HepG2 (cell line): ENCODE data around the gene EMILIN3. TPM values are rescaled to one million over a fixed set of nuclear protein-coding genes. Genes with fewer than 3 reads are reported as not detected.

Experiments used
- ATAC-seq: fragments of 200-7000 bp; cut with Tn5 transposase; 3 replicates; pipeline ENCODE4 v1.9.1; 2020; ENCODE audit warnings: mild to moderate bottlenecking, moderate library complexity
- BruUV-seq: library from RNA; stranded (reverse); fragments of 400-500 nt; replicated peaks from 2 replicates; lab custom pipeline; 2021; lab: Mats Ljungman, UMichigan
- CTCF ChIA-PET: fragments of 300-600 bp; formaldehyde crosslinking; extraction: SDS; loops from one replicate; lab custom pipeline; 2021; ENCODE audit warnings: low total read pairs, inconsistent platforms, low intra/inter-chr PET ratio; lab: Yijun Ruan, JAX
- POLR2A ChIA-PET: fragments of 350-600 bp; sonication (Branson Sonifier 250); formaldehyde crosslinking; loops from one replicate; lab custom pipeline; 2020; ENCODE audit warnings: antibody characterized with exemption, inconsistent platforms; lab: Yijun Ruan, JAX
- DNase-seq: peaks from one replicate; pipeline ENCODE4 v3.0.0-alpha.2; 2015; ENCODE audit warnings: low spot score
- FAIRE-seq: peaks from 3 replicates; lab custom pipeline; 2011; peaks lifted over from hg19 to GRCh38; lab: Jason Lieb, UNC
- H2AFZ ChIP-seq: one replicate; pipeline ENCODE4 v1.6.1; 2011; ENCODE audit warnings: low read length, inconsistent platforms
- H3K27ac ChIP-seq: fragments of 300-600 bp; 3 replicates; pipeline ENCODE4 v1.8.0; 2011; ENCODE audit warnings: mixed run types, mild to moderate bottlenecking, mixed read lengths, low read length, inconsistent platforms; ENCODE audit not compliant: insufficient read depth; ENCODE audit errors: extremely low read length
- H3K27me3 ChIP-seq, 2 experiments: fragments of 200-600 bp in 1 of 2; 2 replicates in 1 of 2; 3 replicates in 1 of 2; pipeline versions ENCODE4 v1.6.0 to v1.8.0; 2011; ENCODE audit warnings: low read length in 2 of 2, mild to moderate bottlenecking in 2 of 2, moderate library complexity in 2 of 2, inconsistent platforms in 1 of 2; ENCODE audit not compliant: insufficient read depth in 2 of 2, control insufficient read depth in 1 of 2
- H3K36me3 ChIP-seq, 2 experiments: fragments of 200-600 bp in 1 of 2; replicated peaks in 1 of 2; 2 replicates in 1 of 2; 3 replicates in 1 of 2; pipeline versions ENCODE4 v1.5.1 to v1.8.0; 2011; ENCODE audit warnings: low read length in 2 of 2, inconsistent platforms in 1 of 2; ENCODE audit not compliant: insufficient read depth in 2 of 2, control insufficient read depth in 1 of 2
- H3K4me1 ChIP-seq: 2 replicates; pipeline ENCODE4 v1.5.1; 2012; ENCODE audit warnings: low read length, inconsistent platforms; ENCODE audit not compliant: insufficient read depth
- H3K4me2 ChIP-seq: 2 replicates; pipeline ENCODE4 v1.6.0; 2011; ENCODE audit warnings: low read depth, low read length, inconsistent platforms
- H3K4me3 ChIP-seq, 3 experiments: fragments of 200-600 bp in 1 of 3; sonication (generic), shearing (Covaris generic) in 1 of 3; replicated peaks in 1 of 3; 2 replicates each; pipeline ENCODE4 v1.5.1; 2011 to 2016; ENCODE audit warnings: low read length in 3 of 3, inconsistent platforms in 2 of 3, low read depth in 2 of 3, mild to moderate bottlenecking in 2 of 3, control low read depth in 1 of 3, mixed read lengths in 1 of 3; ENCODE audit not compliant: insufficient read depth in 1 of 3
- H3K79me2 ChIP-seq: one replicate; pipeline ENCODE4 v1.6.1; 2011; ENCODE audit warnings: low read length, inconsistent platforms; ENCODE audit not compliant: insufficient read depth
- H3K9ac ChIP-seq: 2 replicates; pipeline ENCODE4 v1.6.0; 2011; ENCODE audit warnings: mild to moderate bottlenecking, low read depth, low read length, inconsistent platforms; ENCODE audit not compliant: insufficient read depth
- H3K9me3 ChIP-seq: 2 replicates; pipeline ENCODE4 v1.5.1; 2012; ENCODE audit warnings: mild to moderate bottlenecking, low read length
- H4K20me1 ChIP-seq: 2 replicates; pipeline ENCODE4 v1.6.0; 2011; ENCODE audit warnings: inconsistent platforms, mild to moderate bottlenecking, low read length, moderate library complexity; ENCODE audit not compliant: insufficient read depth
- CBFB ChIP-seq: sonication (generic); formaldehyde crosslinking; IDR thresholded peaks from 2 replicates; pipeline ENCODE4 v1.4.0; 2020; ENCODE audit warnings: missing genetic modification reagents
- CEBPG ChIP-seq: IDR thresholded peaks from 2 replicates; pipeline ENCODE4 v1.6.1; 2016
- E2F2 ChIP-seq: sonication (generic); formaldehyde crosslinking; IDR thresholded peaks from 2 replicates; pipeline ENCODE4 v1.4.0; 2020; ENCODE audit warnings: missing genetic modification reagents, borderline replicate concordance
- EZH2 ChIP-seq: conservative IDR thresholded peaks from 2 replicates; pipeline ENCODE4 v1.6.1; 2012; ENCODE audit warnings: mild to moderate bottlenecking, low read depth, low read length, moderate library complexity
- FOXK1 ChIP-seq: sonication (generic); formaldehyde crosslinking; IDR thresholded peaks from 2 replicates; pipeline ENCODE4 v1.4.0; 2020; ENCODE audit warnings: low read depth, missing genetic modification reagents, borderline replicate concordance
- FOXO1 ChIP-seq: sonication (generic); formaldehyde crosslinking; IDR thresholded peaks from 2 replicates; pipeline ENCODE4 v1.4.0; 2020; ENCODE audit warnings: missing genetic modification reagents
- KLF6 ChIP-seq: IDR thresholded peaks from 2 replicates; pipeline ENCODE4 v1.8.0; 2016; ENCODE audit warnings: missing biosample characterization, missing genetic modification reagents
- LCORL ChIP-seq, 2 experiments: fragments of 450-650 bp in 1 of 2; sonication (generic) in 1 of 2; formaldehyde crosslinking in 1 of 2; IDR thresholded peaks; 2 replicates each; pipeline versions ENCODE4 v1.5.0 to v1.6.1; 2017 to 2020; ENCODE audit warnings: antibody characterized with exemption in 1 of 2, missing genetic modification reagents in 1 of 2
- RFXAP ChIP-seq: sonication (generic); formaldehyde crosslinking; IDR thresholded peaks from 2 replicates; pipeline ENCODE4 v1.4.0; 2020; ENCODE audit warnings: missing genetic modification reagents, borderline replicate concordance
- SP4 ChIP-seq: sonication (generic); formaldehyde crosslinking; IDR thresholded peaks from 2 replicates; pipeline ENCODE4 v1.8.1; 2023; ENCODE audit warnings: mild to moderate bottlenecking, missing genetic modification reagents
- THYN1 ChIP-seq: sonication (generic); formaldehyde crosslinking; IDR thresholded peaks from 2 replicates; pipeline ENCODE4 v1.8.1; 2023; ENCODE audit warnings: low read depth, mild to moderate bottlenecking, moderate library complexity, missing genetic modification reagents, borderline replicate concordance
- ZNF564 ChIP-seq: sonication (generic); formaldehyde crosslinking; IDR thresholded peaks from 2 replicates; pipeline ENCODE4 v1.8.1; 2023; ENCODE audit warnings: mild to moderate bottlenecking, missing genetic modification reagents
- ZNF670 ChIP-seq: sonication (generic); formaldehyde crosslinking; IDR thresholded peaks from 2 replicates; pipeline ENCODE4 v1.8.0; 2022; ENCODE audit warnings: mild to moderate bottlenecking, missing genetic modification reagents, borderline replicate concordance
- ZNF766 ChIP-seq: sonication (generic); formaldehyde crosslinking; IDR thresholded peaks from 2 replicates; pipeline ENCODE4 v1.5.0; 2020; ENCODE audit warnings: missing genetic modification reagents, borderline replicate concordance
- ZSCAN20 ChIP-seq: sonication (generic); formaldehyde crosslinking; IDR thresholded peaks from 2 replicates; pipeline ENCODE4 v1.4.0; 2020; ENCODE audit warnings: missing genetic modification reagents, mild to moderate bottlenecking, borderline replicate concordance
- WGBS: methylation state at CpG from one replicate; pipeline ENCODE4 v1.1.6; 2017; ENCODE audit warnings: low lambda C conversion rate; 5-methylcytosine and 5-hydroxymethylcytosine counted together
- in situ Hi-C: cut with HindIII; loops from 2 replicates; pipeline ENCODE4 v1.10.0; 2017; ENCODE audit warnings: low pct_unique_long_range_greater_than_20kb; ENCODE audit not compliant: extremely low pct_ligation_motif_present
- intact Hi-C: fragments of 100-400 bp; cut with micrococcal nuclease; formaldehyde crosslinking; loops from one replicate; pipeline ENCODE4 v1.10.0; 2022; ENCODE audit not compliant: unreplicated experiment
- polyA plus RNA-seq, 8 experiments: library from polyadenylated mRNA; depleted of rRNA in 3 of 8; stranded (reverse) in 7 of 8; unstranded in 1 of 8; fragments of >200 nt; fragmentation: Illumina TruSeq in 4 of 8; extraction: Trizol in 4 of 8; gene quantifications; 2 replicates each; pipeline versions ENCODE4 v1.2.1 to v1.2.3, GENCODE V29; 2011 to 2016; ENCODE audit warnings: low read depth in 4 of 8, missing spikeins in 1 of 8, mixed read lengths in 1 of 8; ENCODE audit not compliant: insufficient read depth in 1 of 8
- total RNA-seq, 5 experiments: library from RNA; depleted of rRNA; stranded (reverse); fragments of >200 nt; fragmentation: Illumina TruSeq; extraction: Trizol; gene quantifications; 2 replicates each; pipeline ENCODE4 v1.2.3, GENCODE V29; 2016; ENCODE audit warnings: low read depth in 1 of 5
- TF ChIP-seq, protein P1 (sequence below): sonication (generic); formaldehyde crosslinking; IDR thresholded peaks from 2 replicates; pipeline ENCODE4 v1.4.0; 2020; ENCODE audit warnings: low read depth, mild to moderate bottlenecking, missing genetic modification reagents

Gene EMILIN3
- total and polyA plus RNA-seq, 2 of the 13 experiments (the other 11 are each of a cell fraction or from before 2014, with no cell fraction given), result 0.25 to 0.29 TPM

DNA sequence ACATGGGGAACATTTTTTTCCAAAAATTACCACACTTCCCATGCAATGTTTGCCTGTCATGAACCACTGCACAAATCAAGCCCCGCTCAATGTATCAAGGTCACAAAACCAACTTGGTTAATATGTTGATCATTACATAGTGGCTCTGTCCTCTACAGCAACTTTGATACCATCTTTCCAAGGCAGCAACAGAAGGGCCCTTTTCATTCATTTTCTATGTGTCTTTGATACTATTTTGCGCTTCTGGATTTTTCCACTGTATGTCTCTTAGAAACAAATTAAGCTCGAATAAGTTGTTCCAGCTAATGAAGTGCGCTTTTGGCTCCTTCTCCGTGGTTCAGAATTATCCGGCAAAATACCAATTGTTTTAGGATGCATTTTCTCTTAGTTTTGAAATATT, 50.6 kb downstream of the EMILIN3 start:
- peak; percentile 59 for FAIRE-seq
- in situ Hi-C loops, result no loop called here
- TSS peak; percentile 75 for BruUV-seq
- Histone ChIP-seq H3K9ac (peak overlapping the region; percentile 72; the same call in 1 of the 2 replicates), H3K9me3 (no peaks in the 10 kb centered on the region), H2AFZ (no peak overlapping the region), H4K20me1 (no peaks in the 10 kb centered on the region), H3K4me1 (peaks cover 36% of the 10 kb centered on the region), H3K27ac (peak overlapping the region; percentile 54)
- POLR2A ChIA-PET, result interaction anchor here (1.5 kb wide), 1 partner anchor 302 kb away, joined by 3 read pairs; the partner anchor contains the start of gene CHD6
- 59% methylated on average over 6 of the region's 6 CpGs for WGBS
- TF ChIP-seq CBFB (CRISPR knock-in tag), result no peak
- TF ChIP-seq ZNF564 (CRISPR knock-in tag), result 0 out of 2 replicates have a peak, but pooled peaks have one; percentile 25
- 0 out of 2 replicates have a peak, but pooled peaks have one; percentile 11 for TF ChIP-seq ZNF670
- no peak for TF ChIP-seq SP4 (CRISPR knock-in tag)
- TF ChIP-seq LCORL (IDR thresholded peaks at IDR 0.05), result 0 out of 2 replicates have a peak, but pooled peaks have one; percentile 20
- no peak for TF ChIP-seq LCORL (CRISPR knock-in tag; IDR thresholded peaks at IDR 0.05)
- TF ChIP-seq ZSCAN20 (CRISPR knock-in tag), result no peak; the same call in 1 of the 2 replicates
- 0 out of 2 replicates have a peak, but pooled peaks have one; percentile 60 for TF ChIP-seq THYN1
- TF ChIP-seq, all 625 proteins: peak for 4
- intact Hi-C loops, result loop anchor here (5.0 kb wide), 1 partner anchor 84 kb away; no protein-coding TSS in a partner anchor
- Histone ChIP-seq H3K79me2 (peaks cover 15% of the 10 kb centered on the region), H3K36me3 (no peaks in the 10 kb centered on the region), H3K27me3 (peaks cover 0 to 3% of the 10 kb centered on the region in 2 experiments; a peak in 1 of 5 replicates), H3K4me2 (peak overlapping the region; percentile 99), H3K4me3 (peak overlapping the region in 2 of 3 experiments; percentile 91 to 95; a peak in 3 of 6 replicates)
- CTCF ChIA-PET, result no interaction called here
- ATAC-seq, result no peak
- peak; percentile 46 for DNase-seq

DNA sequence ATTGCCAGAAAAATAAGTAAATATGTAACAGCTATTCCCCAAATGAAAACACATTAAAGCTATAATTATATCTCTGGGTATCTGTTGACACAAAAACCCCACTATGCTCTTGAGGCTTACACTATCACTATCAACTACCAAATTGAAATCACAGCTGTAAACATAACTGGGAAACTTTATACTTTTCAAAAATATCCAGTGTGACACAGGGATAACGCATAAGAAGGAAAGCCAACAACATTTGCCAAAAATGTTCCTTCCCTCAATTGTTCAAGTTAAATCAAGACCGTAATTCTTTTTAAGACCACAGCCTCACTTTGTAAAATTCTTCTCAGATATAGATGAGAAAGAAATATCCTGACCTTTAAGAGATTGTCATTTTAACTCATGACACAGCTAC, 52.2 kb downstream of the EMILIN3 start:
- Histone ChIP-seq H3K27ac (no peak overlapping the region), H4K20me1 (no peaks in the 10 kb centered on the region), H3K27me3 (peaks cover 0 to 3% of the 10 kb centered on the region in 2 experiments; a peak in 1 of 5 replicates), H3K4me1 (peaks cover 31% of the 10 kb centered on the region), H3K36me3 (no peaks in the 10 kb centered on the region), H3K4me3 (no peak overlapping the region), H3K9ac (no peak overlapping the region), H3K79me2 (peaks cover 16% of the 10 kb centered on the region), H2AFZ (no peak overlapping the region), H3K9me3 (no peaks in the 10 kb centered on the region), H3K4me2 (no peak overlapping the region)
- CTCF ChIA-PET, result no interaction called here
- in situ Hi-C loops, result no loop called here
- BruUV-seq, result no TSS peak
- POLR2A ChIA-PET, result no interaction called here
- intact Hi-C loops, result no loop called here
- FAIRE-seq (no peak), ATAC-seq (no peak), DNase-seq (no peak)
- WGBS, result 96% methylated on average over 2 of the region's 2 CpGs
- TF ChIP-seq FOXO1 (no peak), EZH2 (no peak), ZNF766 (CRISPR knock-in tag) (no peak), E2F2 (CRISPR knock-in tag) (no peak), KLF6 (CRISPR knock-in tag) (no peak), CEBPG (CRISPR knock-in tag) (no peak), RFXAP (no peak), FOXK1 (no peak)
- TF ChIP-seq, protein P1, sequence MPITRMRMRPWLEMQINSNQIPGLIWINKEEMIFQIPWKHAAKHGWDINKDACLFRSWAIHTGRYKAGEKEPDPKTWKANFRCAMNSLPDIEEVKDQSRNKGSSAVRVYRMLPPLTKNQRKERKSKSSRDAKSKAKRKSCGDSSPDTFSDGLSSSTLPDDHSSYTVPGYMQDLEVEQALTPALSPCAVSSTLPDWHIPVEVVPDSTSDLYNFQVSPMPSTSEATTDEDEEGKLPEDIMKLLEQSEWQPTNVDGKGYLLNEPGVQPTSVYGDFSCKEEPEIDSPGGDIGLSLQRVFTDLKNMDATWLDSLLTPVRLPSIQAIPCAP, result no peak
